Measurements from ENCODE around the gene RGS11.

Gene RGS11

GRCh38 chr16:249431-249830 is 26.3 kb downstream of the RGS11 start:
- TF ChIP-seq CTCF (conservative IDR thresholded peaks at IDR 0.05; ENCODE audit: control insufficient read depth, insufficient read depth, low read depth, low read length) = no peak
- DNase-seq (ENCODE audit: low read depth) = no peak

GRCh38 chr16:247027-247426 is 28.7 kb downstream of the RGS11 start:
- no peak for TF ChIP-seq CTCF (conservative IDR thresholded peaks at IDR 0.05; ENCODE audit: control insufficient read depth, insufficient read depth, low read depth, low read length)
- no peak for DNase-seq (ENCODE audit: low read depth)
- no peak overlapping the region for H3K4me3 ChIP-seq (ENCODE audit: control insufficient read depth, low read depth, low read length)

More at GRCh38 chr16:249431-249830, 26.3 kb downstream of the RGS11 start:
- no peak overlapping the region for H3K4me3 ChIP-seq (ENCODE audit: control insufficient read depth, low read depth, low read length)

GRCh38 chr16:245105-245504 is 30.6 kb downstream of the RGS11 start:
- TF ChIP-seq CTCF (conservative IDR thresholded peaks at IDR 0.05; ENCODE audit: control insufficient read depth, insufficient read depth, low read depth, low read length) = no peak

GRCh38 chr16:243348-243747 is 32.4 kb downstream of the RGS11 start:
- H3K4me3 ChIP-seq (ENCODE audit: control insufficient read depth, low read depth, low read length) = no peak overlapping the region
- peak; percentile 33 for DNase-seq (ENCODE audit: low read depth)
- no peak for TF ChIP-seq CTCF (conservative IDR thresholded peaks at IDR 0.05; ENCODE audit: control insufficient read depth, insufficient read depth, low read depth, low read length)

More at GRCh38 chr16:245105-245504, 30.6 kb downstream of the RGS11 start:
- no peak for DNase-seq (ENCODE audit: low read depth)
- H3K4me3 ChIP-seq (ENCODE audit: control insufficient read depth, low read depth, low read length) = no peak overlapping the region

GRCh38 chr16:242281-242680 is 33.5 kb downstream of the RGS11 start:
- DNase-seq (ENCODE audit: low read depth) = no peak
- no peak overlapping the region for H3K4me3 ChIP-seq (ENCODE audit: control insufficient read depth, low read depth, low read length)
- TF ChIP-seq CTCF (conservative IDR thresholded peaks at IDR 0.05; ENCODE audit: control insufficient read depth, insufficient read depth, low read depth, low read length) = no peak

GRCh38 chr16:240559-240958 is 35.2 kb downstream of the RGS11 start:
- no peak for DNase-seq (ENCODE audit: low read depth)
- TF ChIP-seq CTCF (conservative IDR thresholded peaks at IDR 0.05; ENCODE audit: control insufficient read depth, insufficient read depth, low read depth, low read length) = no peak

GRCh38 chr16:239948-240277 is 35.8 kb downstream of the RGS11 start:
- no peak for TF ChIP-seq CTCF (conservative IDR thresholded peaks at IDR 0.05; ENCODE audit: control insufficient read depth, insufficient read depth, low read depth, low read length)
- peak; percentile 39 for DNase-seq (ENCODE audit: low read depth)
- no peak overlapping the region for H3K4me3 ChIP-seq (ENCODE audit: control insufficient read depth, low read depth, low read length)

More at GRCh38 chr16:240559-240958, 35.2 kb downstream of the RGS11 start:
- H3K4me3 ChIP-seq (ENCODE audit: control insufficient read depth, low read depth, low read length) = no peak overlapping the region
